Activated effector memory CD4-positive, alpha-beta T cell treated with anti-CD3 and anti-CD28 coated beads, Interleukin-2, amount 50 U/mL, for 16 hours (primary cell): ENCODE results near the gene ESYT2.

ENCODE experiments used
- DNase-seq: peaks from one replicate; pipeline ENCODE4 v3.0.0-alpha.2; 2020

Gene ESYT2

DNA sequence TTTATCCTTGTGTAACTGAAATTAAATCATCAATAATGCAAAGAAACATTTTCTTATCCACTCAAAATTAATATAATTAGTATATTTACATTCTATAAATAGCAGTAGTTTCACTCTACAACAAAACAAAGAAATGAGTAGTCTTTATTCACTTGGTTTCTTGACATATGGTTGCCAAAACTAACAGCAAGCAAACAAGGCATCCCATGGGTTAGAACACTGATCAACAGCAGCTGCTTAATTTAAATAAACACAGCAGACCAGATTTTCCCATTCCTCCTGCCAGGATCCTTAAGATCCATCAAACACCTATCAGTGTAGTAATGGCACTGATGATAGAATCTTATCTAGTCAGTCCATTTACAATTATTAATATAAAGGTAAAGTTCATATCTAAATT lies 146.9 kb downstream of the ESYT2 start:
- DNase-seq: no peak
